HTERT RPE-1 (cell line): ENCODE results near the gene ITGA6.

Experiments
- in situ Hi-C: fragments of 300-500 bp; cut with MboI; formaldehyde crosslinking; loops from 4 replicates; pipeline ENCODE4 v1.14.3; 2020; ENCODE audit warnings: low sequenced_read_pairs

Gene ITGA6

GRCh38 chr2:172415865-172416183 is 11.6 kb upstream of the ITGA6 start:
- in situ Hi-C loops: no loop called here

GRCh38 chr2:172416447-172417058 is 10.8 kb upstream of the ITGA6 start:
- in situ Hi-C loops: no loop called here

GRCh38 chr2:172420216-172420615 is 7.2 kb upstream of the ITGA6 start:
- in situ Hi-C loops: no loop called here

GRCh38 chr2:172423160-172423559 is 4.2 kb upstream of the ITGA6 start:
- in situ Hi-C loops: no loop called here

GRCh38 chr2:172425336-172425735 is 2.0 kb upstream of the ITGA6 start:
- in situ Hi-C loops: no loop called here

GRCh38 chr2:172426635-172427255 is 641 bp upstream of the ITGA6 start:
- in situ Hi-C loops: no loop called here

- in situ Hi-C loops: no loop called here
Measured at GRCh38 chr2:172427990-172428831, 825 bp downstream of the ITGA6 start.

- in situ Hi-C loops: no loop called here
Measured at GRCh38 chr2:172428832-172429210, 1.4 kb downstream of the ITGA6 start.

- in situ Hi-C loops: no loop called here
Measured at GRCh38 chr2:172429301-172429968, 2.0 kb downstream of the ITGA6 start.

GRCh38 chr2:172430027-172430426 is 2.6 kb downstream of the ITGA6 start:
- in situ Hi-C loops: no loop called here

- in situ Hi-C loops: no loop called here
Measured at GRCh38 chr2:172430678-172431077, 3.3 kb downstream of the ITGA6 start.

- in situ Hi-C loops: no loop called here
Measured at GRCh38 chr2:172431463-172431862, 4.1 kb downstream of the ITGA6 start.

GRCh38 chr2:172431993-172432392 is 4.6 kb downstream of the ITGA6 start:
- in situ Hi-C loops: no loop called here

GRCh38 chr2:172433144-172433543 is 5.8 kb downstream of the ITGA6 start:
- in situ Hi-C loops: no loop called here

- in situ Hi-C loops: no loop called here
Measured at GRCh38 chr2:172434821-172435605, 7.6 kb downstream of the ITGA6 start.

- in situ Hi-C loops: no loop called here
Measured at GRCh38 chr2:172435606-172435911, 8.2 kb downstream of the ITGA6 start.

- in situ Hi-C loops: no loop called here
Measured at GRCh38 chr2:172436889-172437288, 9.5 kb downstream of the ITGA6 start.

- in situ Hi-C loops: no loop called here
Measured at GRCh38 chr2:172437419-172438341, 10.3 kb downstream of the ITGA6 start.

GRCh38 chr2:172438741-172439508 is 11.5 kb downstream of the ITGA6 start:
- in situ Hi-C loops: no loop called here
